Placental epithelial cell (primary cell): ENCODE data around the gene PCP4. TPM values are rescaled to one million over a fixed set of nuclear protein-coding genes. Genes with fewer than 3 reads are reported as not detected.

ENCODE experiments used
- total RNA-seq: library from RNA; depleted of rRNA; stranded (reverse); fragments of >200 nt; gene quantifications from 2 replicates; pipeline ENCODE4 v1.2.3, GENCODE V29; 2012

The PCP4 gene
- not detected in 2 replicates for total RNA-seq

GRCh38 chr21:39867198-39867650 is at the start of gene PCP4:
TSS of gene PCP4 (plus strand) at chr21:39867438. CDS start at chr21:39867502, 64 bp downstream.

Other genes starting within 250 kb of the PCP4 start
- gene IGSF5, start 122.3 kb upstream of the PCP4 start, total RNA-seq, result 0.11 and 0.79 TPM in 2 replicates